GM12891 (cell line): ENCODE data around the gene IRF9.

Experiments
- POLR2A ChIP-seq: IDR thresholded peaks from 2 replicates; pipeline ENCODE4 v1.6.1; 2011; ENCODE audit warnings: low read depth, low read length, control low read depth
- POLR2AphosphoS5 ChIP-seq: IDR thresholded peaks from 2 replicates; pipeline ENCODE4 v1.6.1; 2011; ENCODE audit warnings: low read depth, low read length, control low read depth
- TAF1 ChIP-seq: IDR thresholded peaks from 2 replicates; pipeline ENCODE4 v1.6.1; 2011; ENCODE audit warnings: low read depth, low read length, control low read depth

GRCh38 chr14:24115422-24116127, 45.5 kb upstream of the IRF9 start:
- TF ChIP-seq TAF1 (no peak), POLR2A (no peak), POLR2AphosphoS5 (no peak)
